ENCODE measurements around the gene MAP4. TPM values are rescaled to one million over a fixed set of nuclear protein-coding genes. Genes with fewer than 3 reads are reported as not detected.

Gene MAP4
- total RNA-seq, 4 donors from 2014 or later, result 597 to 976 (median 687) TPM

DNA sequence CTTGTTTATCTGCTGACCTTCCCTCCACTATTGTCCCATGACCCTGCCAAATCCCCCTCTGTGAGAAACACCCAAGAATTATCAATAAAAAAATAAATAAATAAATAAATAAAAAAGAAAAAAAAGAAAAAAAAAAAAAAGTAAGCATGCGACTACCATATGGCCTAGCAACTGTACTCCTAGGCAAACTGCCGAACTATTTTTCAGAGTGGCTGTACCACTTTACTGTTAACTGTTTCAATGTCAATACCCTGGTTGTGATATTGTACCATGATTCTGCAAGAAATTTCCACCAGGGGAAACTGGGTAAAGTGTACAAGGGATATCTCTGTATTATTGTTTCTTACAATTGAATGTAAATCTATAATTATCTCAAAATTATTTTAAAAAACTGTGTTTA lies 41.3 kb upstream of the MAP4 start:
- Histone ChIP-seq H3K9me3 (no peaks in the 10 kb centered on the region), H3K4me3 (peak overlapping the region in 1 of 4 donors; percentile 1), H3K27ac (peak overlapping the region; percentile 21 to 75 (median 49)), H3K4me1 (peaks cover 29 to 39% of the 10 kb centered on the region in 2 donors), H3K36me3 (no peaks in the 10 kb centered on the region), H3K27me3 (no peaks in the 10 kb centered on the region)
- in situ Hi-C loops (cut with MboI; ENCODE audit: low sequenced_read_pairs in 4 of 4) (no loop called here), intact Hi-C loops (cut with DNase I; ENCODE audit: low total_unique reads) (no loop called here)
- TF ChIP-seq POLR2A (IDR thresholded peaks at IDR 0.05), result no peak
- TF ChIP-seq, protein P1, sequence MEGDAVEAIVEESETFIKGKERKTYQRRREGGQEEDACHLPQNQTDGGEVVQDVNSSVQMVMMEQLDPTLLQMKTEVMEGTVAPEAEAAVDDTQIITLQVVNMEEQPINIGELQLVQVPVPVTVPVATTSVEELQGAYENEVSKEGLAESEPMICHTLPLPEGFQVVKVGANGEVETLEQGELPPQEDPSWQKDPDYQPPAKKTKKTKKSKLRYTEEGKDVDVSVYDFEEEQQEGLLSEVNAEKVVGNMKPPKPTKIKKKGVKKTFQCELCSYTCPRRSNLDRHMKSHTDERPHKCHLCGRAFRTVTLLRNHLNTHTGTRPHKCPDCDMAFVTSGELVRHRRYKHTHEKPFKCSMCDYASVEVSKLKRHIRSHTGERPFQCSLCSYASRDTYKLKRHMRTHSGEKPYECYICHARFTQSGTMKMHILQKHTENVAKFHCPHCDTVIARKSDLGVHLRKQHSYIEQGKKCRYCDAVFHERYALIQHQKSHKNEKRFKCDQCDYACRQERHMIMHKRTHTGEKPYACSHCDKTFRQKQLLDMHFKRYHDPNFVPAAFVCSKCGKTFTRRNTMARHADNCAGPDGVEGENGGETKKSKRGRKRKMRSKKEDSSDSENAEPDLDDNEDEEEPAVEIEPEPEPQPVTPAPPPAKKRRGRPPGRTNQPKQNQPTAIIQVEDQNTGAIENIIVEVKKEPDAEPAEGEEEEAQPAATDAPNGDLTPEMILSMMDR (IDR thresholded peaks at IDR 0.05 in 4 of 5, conservative IDR thresholded peaks at IDR 0.05 in 1 of 5), result no peak
- DNase-seq (no peak), ATAC-seq (peak in 1 of 2 donors; percentile 71)

GRCh38 chr3:48047841-48048464 lies 31.7 kb upstream of the MAP4 start:
- DNase-seq (no peak), ATAC-seq (peak; percentile 73 to 74)
- Histone ChIP-seq H3K27ac (peak overlapping the region; percentile 43 to 78 (median 68)), H3K9me3 (no peaks in the 10 kb centered on the region), H3K27me3 (no peaks in the 10 kb centered on the region), H3K4me1 (peaks cover 19 to 35% of the 10 kb centered on the region in 2 donors), H3K36me3 (peaks cover 0 to 7% of the 10 kb centered on the region in 2 donors), H3K4me3 (no peak overlapping the region)
- intact Hi-C loops (cut with DNase I; ENCODE audit: low total_unique reads), result no loop called here
- TF ChIP-seq, protein P1 (IDR thresholded peaks at IDR 0.05 in 4 of 5, conservative IDR thresholded peaks at IDR 0.05 in 1 of 5), result no peak
- no peak for TF ChIP-seq POLR2A (IDR thresholded peaks at IDR 0.05)
- in situ Hi-C loops (cut with MboI; ENCODE audit: low sequenced_read_pairs in 4 of 4), result no loop called here

GRCh38 chr3:48042071-48042760 lies 26.0 kb upstream of the MAP4 start:
- no peaks in the 10 kb centered on the region for H3K9me3 ChIP-seq
- H3K27me3 ChIP-seq, result no peaks in the 10 kb centered on the region
- H3K4me3 ChIP-seq, result no peak overlapping the region
- DNase-seq (no peak), ATAC-seq (peak in 1 of 2 donors; percentile 10)
- intact Hi-C loops (cut with DNase I; ENCODE audit: low total_unique reads) (no loop called here), in situ Hi-C loops (cut with MboI; ENCODE audit: low sequenced_read_pairs in 4 of 4) (no loop called here)
- no peak for TF ChIP-seq POLR2A (IDR thresholded peaks at IDR 0.05)
- TF ChIP-seq, protein P1 (IDR thresholded peaks at IDR 0.05 in 4 of 5, conservative IDR thresholded peaks at IDR 0.05 in 1 of 5), result no peak
- peak overlapping the region; percentile 46 to 77 (median 72) for H3K27ac ChIP-seq
- peaks cover 30 to 57% of the 10 kb centered on the region in 2 donors for H3K4me1 ChIP-seq
- H3K36me3 ChIP-seq, result no peaks in the 10 kb centered on the region

- in situ Hi-C loops (cut with MboI; ENCODE audit: low sequenced_read_pairs in 4 of 4) (no loop called here), intact Hi-C loops (cut with DNase I; ENCODE audit: low total_unique reads) (no loop called here)
- peak; percentile 53 to 56 for ATAC-seq
Measured at GRCh38 chr3:48039487-48040190, 23.4 kb upstream of the MAP4 start.

More at GRCh38 chr3:48039487-48040190, 23.4 kb upstream of the MAP4 start:
- peak overlapping the region; percentile 56 to 77 (median 72) for H3K27ac ChIP-seq
- no peak for TF ChIP-seq POLR2A (IDR thresholded peaks at IDR 0.05)
- TF ChIP-seq, protein P1 (IDR thresholded peaks at IDR 0.05 in 4 of 5, conservative IDR thresholded peaks at IDR 0.05 in 1 of 5), result no peak
- H3K9me3 ChIP-seq, result no peaks in the 10 kb centered on the region
- H3K27me3 ChIP-seq, result no peaks in the 10 kb centered on the region
- H3K4me1 ChIP-seq, result peaks cover 50 to 65% of the 10 kb centered on the region in 2 donors
- no peak for DNase-seq
- no peak overlapping the region for H3K4me3 ChIP-seq
- no peaks in the 10 kb centered on the region for H3K36me3 ChIP-seq
